ENCODE results near the gene YARS1. TPM values are rescaled to one million over a fixed set of nuclear protein-coding genes. Genes with fewer than 3 reads are reported as not detected.

YARS1 gene
- total and polyA plus RNA-seq, 2 experiments from 2014 or later = 135 to 179 TPM

DNA sequence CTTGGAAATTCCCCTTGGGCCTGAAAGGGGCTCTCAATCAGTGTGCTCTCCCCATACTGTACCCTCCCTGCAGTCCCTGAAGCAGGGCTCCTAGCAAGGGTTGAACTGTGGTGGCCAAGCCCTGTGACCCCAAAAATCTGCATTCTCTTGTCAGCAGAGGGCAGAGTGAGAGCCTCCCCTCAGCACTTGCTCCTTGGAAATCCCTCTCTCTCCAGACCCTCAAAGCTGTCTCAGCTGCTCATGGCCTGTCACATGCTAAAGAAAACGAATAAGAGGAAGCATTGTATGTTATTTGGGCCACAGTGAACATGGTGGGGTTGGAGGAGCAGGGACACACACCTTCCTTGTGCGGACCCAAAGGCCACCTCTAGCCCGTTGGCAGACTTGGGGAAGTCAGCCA, 67.4 kb downstream of the YARS1 start:
- H3K27me3 ChIP-seq (replicated peaks; ENCODE audit: insufficient read depth) = no peaks in the 10 kb centered on the region
- no peaks in the 10 kb centered on the region for H3F3A ChIP-seq (ENCODE audit: insufficient read depth)
- no peak overlapping the region for H3K4me3 ChIP-seq
- H3K9me2 ChIP-seq (ENCODE audit: insufficient read depth) = no peaks in the 10 kb centered on the region
- no peak overlapping the region for H3K4me2 ChIP-seq (ENCODE audit: unreplicated experiment)
- H3K9me3 ChIP-seq (ENCODE audit: low read depth) = no peaks in the 10 kb centered on the region
- H3K36me3 ChIP-seq (ENCODE audit: low read depth) = no peaks in the 10 kb centered on the region
- H3K79me2 ChIP-seq (ENCODE audit: insufficient read depth) = no peaks in the 10 kb centered on the region
- no peak overlapping the region for H3K27ac ChIP-seq
- in situ Hi-C loops (cut with MboI) = no loop called here
- no peaks in the 10 kb centered on the region; the same call in 1 of the 2 replicates for H3K4me1 ChIP-seq (ENCODE audit: insufficient read depth)
- WGBS, 2 experiments (ENCODE audit: low coverage in 1 of 2, low lambda C conversion rate in 2 of 2, missing lambda C conversion rate in 2 of 2) = 90 to 92% methylated on average over 3 of the region's 3 CpGs
- no peak for DNase-seq
- H2AFZ ChIP-seq = no peak overlapping the region
- H4K20me1 ChIP-seq (ENCODE audit: insufficient read depth) = no peaks in the 10 kb centered on the region
- H3K9ac ChIP-seq = no peak overlapping the region
- no peak for TF ChIP-seq EZH2phosphoT487 (IDR thresholded peaks at IDR 0.05; ENCODE audit: insufficient read depth, low read depth)
- TF ChIP-seq EZH2 (IDR thresholded peaks at IDR 0.05; ENCODE audit: insufficient read depth, poor library complexity, severe bottlenecking) = no peak

DNA sequence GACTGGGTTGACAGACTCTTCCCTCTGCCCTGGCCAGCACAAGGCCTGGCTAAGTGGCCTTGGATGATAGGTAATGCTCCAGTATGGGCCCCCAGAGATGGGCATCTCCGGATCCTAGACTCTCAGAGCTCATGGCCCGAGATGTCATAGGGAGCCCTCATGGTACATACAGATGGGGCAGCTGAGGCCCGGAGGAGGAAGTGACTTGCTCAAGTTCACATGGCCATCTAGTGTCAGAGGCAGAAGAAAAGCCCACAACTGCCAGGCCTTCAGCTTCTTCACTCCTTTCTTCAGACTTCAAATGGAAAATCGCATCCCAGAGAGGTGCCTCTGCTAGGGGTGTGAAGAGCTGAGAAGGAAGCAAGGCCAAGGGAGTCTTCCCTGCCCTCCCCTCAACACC, 67.8 kb downstream of the YARS1 start:
- Histone ChIP-seq H3K9ac (no peak overlapping the region), H3K27me3 (replicated peaks; ENCODE audit: insufficient read depth) (no peaks in the 10 kb centered on the region), H3K79me2 (ENCODE audit: insufficient read depth) (no peaks in the 10 kb centered on the region), H3K9me2 (ENCODE audit: insufficient read depth) (no peaks in the 10 kb centered on the region), H3K27ac (no peak overlapping the region), H3F3A (ENCODE audit: insufficient read depth) (no peaks in the 10 kb centered on the region), H3K36me3 (ENCODE audit: low read depth) (no peaks in the 10 kb centered on the region), H2AFZ (no peak overlapping the region), H3K4me3 (no peak overlapping the region), H3K9me3 (ENCODE audit: low read depth) (no peaks in the 10 kb centered on the region), H3K4me2 (ENCODE audit: unreplicated experiment) (no peak overlapping the region), H3K4me1 (ENCODE audit: insufficient read depth) (no peaks in the 10 kb centered on the region; the same call in 1 of the 2 replicates), H4K20me1 (ENCODE audit: insufficient read depth) (no peaks in the 10 kb centered on the region)
- TF ChIP-seq EZH2 (IDR thresholded peaks at IDR 0.05; ENCODE audit: insufficient read depth, poor library complexity, severe bottlenecking) = no peak
- no peak for TF ChIP-seq EZH2phosphoT487 (IDR thresholded peaks at IDR 0.05; ENCODE audit: insufficient read depth, low read depth)
- in situ Hi-C loops (cut with MboI) = no loop called here
- WGBS, 2 experiments (ENCODE audit: low coverage in 1 of 2, low lambda C conversion rate in 2 of 2, missing lambda C conversion rate in 2 of 2) = 61 to 73% methylated on average over 4 of the region's 4 CpGs
- DNase-seq = no peak

DNA sequence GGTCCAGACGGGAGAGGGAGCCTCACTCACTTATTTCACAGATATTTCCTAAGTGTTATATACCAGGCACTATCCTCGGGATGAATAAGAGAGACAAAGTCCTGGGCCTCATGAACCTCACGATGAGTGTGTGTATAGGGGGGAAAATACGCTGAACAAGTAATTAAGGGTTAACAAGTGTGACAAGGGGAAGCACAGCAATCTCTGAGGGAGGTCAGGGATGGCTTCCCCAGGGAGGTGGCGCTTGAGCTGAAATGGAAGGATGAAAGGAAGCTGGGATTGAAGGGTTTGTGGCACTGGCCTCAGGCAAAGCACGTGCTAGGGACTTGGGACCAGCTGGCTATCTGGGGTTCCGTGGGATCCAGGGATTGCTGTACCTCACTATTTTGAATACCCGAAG, 68.2 kb downstream of the YARS1 start:
- H3K9me3 ChIP-seq (ENCODE audit: low read depth) = no peaks in the 10 kb centered on the region
- no peaks in the 10 kb centered on the region for H3K36me3 ChIP-seq (ENCODE audit: low read depth)
- H3K4me3 ChIP-seq = no peak overlapping the region
- no peaks in the 10 kb centered on the region for H3K79me2 ChIP-seq (ENCODE audit: insufficient read depth)
- 88 to 94% methylated on average over 8 of the region's 8 CpGs for WGBS, 2 experiments (ENCODE audit: low coverage in 1 of 2, low lambda C conversion rate in 2 of 2, missing lambda C conversion rate in 2 of 2)
- in situ Hi-C loops (cut with MboI) = no loop called here
- no peak for TF ChIP-seq EZH2 (IDR thresholded peaks at IDR 0.05; ENCODE audit: insufficient read depth, poor library complexity, severe bottlenecking)
- TF ChIP-seq EZH2phosphoT487 (IDR thresholded peaks at IDR 0.05; ENCODE audit: insufficient read depth, low read depth) = no peak
- H4K20me1 ChIP-seq (ENCODE audit: insufficient read depth) = no peaks in the 10 kb centered on the region
- H2AFZ ChIP-seq = no peak overlapping the region
- no peak overlapping the region for H3K27ac ChIP-seq
- no peaks in the 10 kb centered on the region for H3K9me2 ChIP-seq (ENCODE audit: insufficient read depth)
- H3K4me2 ChIP-seq (ENCODE audit: unreplicated experiment) = no peak overlapping the region
- H3K27me3 ChIP-seq (replicated peaks; ENCODE audit: insufficient read depth) = no peaks in the 10 kb centered on the region
- H3K9ac ChIP-seq = no peak overlapping the region
- no peaks in the 10 kb centered on the region for H3F3A ChIP-seq (ENCODE audit: insufficient read depth)
- DNase-seq = no peak
- no peaks in the 10 kb centered on the region for H3K4me1 ChIP-seq (ENCODE audit: insufficient read depth)

DNA sequence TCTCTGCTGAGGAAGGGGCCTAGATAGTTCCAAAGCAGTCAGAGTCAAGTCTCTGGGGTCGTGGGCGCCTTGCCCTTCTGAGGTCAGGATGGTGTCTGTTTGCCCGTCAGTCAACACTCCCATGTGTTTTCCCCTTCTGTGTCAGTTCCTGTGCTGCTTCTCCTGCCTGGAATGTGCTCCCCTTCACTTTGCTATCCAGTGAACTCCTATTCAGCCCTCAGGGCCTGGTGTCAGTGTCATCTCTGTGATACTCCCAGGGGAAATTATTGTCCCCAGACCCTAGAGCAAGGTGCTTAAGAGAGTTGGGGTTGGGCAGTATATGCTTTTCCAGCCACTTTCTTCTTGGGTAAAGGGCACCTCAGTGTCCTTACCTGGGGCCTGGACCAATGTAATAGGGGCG, 68.8 kb downstream of the YARS1 start:
- DNase-seq = no peak
- no peak overlapping the region for H3K4me3 ChIP-seq
- no peaks in the 10 kb centered on the region for H4K20me1 ChIP-seq (ENCODE audit: insufficient read depth)
- no peaks in the 10 kb centered on the region for H3K36me3 ChIP-seq (ENCODE audit: low read depth)
- H3K4me1 ChIP-seq (ENCODE audit: insufficient read depth) = no peaks in the 10 kb centered on the region
- no peaks in the 10 kb centered on the region for H3K27me3 ChIP-seq (replicated peaks; ENCODE audit: insufficient read depth)
- TF ChIP-seq EZH2 (IDR thresholded peaks at IDR 0.05; ENCODE audit: insufficient read depth, poor library complexity, severe bottlenecking) (no peak), EZH2phosphoT487 (IDR thresholded peaks at IDR 0.05; ENCODE audit: insufficient read depth, low read depth) (no peak)
- H3K79me2 ChIP-seq (ENCODE audit: insufficient read depth) = no peaks in the 10 kb centered on the region
- H3K9ac ChIP-seq = no peak overlapping the region
- H3K9me3 ChIP-seq (ENCODE audit: low read depth) = no peaks in the 10 kb centered on the region
- H2AFZ ChIP-seq = no peak overlapping the region
- no peak overlapping the region for H3K27ac ChIP-seq
- H3F3A ChIP-seq (ENCODE audit: insufficient read depth) = no peaks in the 10 kb centered on the region
- H3K4me2 ChIP-seq (ENCODE audit: unreplicated experiment) = no peak overlapping the region
- in situ Hi-C loops (cut with MboI) = no loop called here
- 97 to 98% methylated on average over 4 of the region's 4 CpGs for WGBS, 2 experiments (ENCODE audit: low coverage in 1 of 2, low lambda C conversion rate in 2 of 2, missing lambda C conversion rate in 2 of 2)
- H3K9me2 ChIP-seq (ENCODE audit: insufficient read depth) = no peaks in the 10 kb centered on the region

DNA sequence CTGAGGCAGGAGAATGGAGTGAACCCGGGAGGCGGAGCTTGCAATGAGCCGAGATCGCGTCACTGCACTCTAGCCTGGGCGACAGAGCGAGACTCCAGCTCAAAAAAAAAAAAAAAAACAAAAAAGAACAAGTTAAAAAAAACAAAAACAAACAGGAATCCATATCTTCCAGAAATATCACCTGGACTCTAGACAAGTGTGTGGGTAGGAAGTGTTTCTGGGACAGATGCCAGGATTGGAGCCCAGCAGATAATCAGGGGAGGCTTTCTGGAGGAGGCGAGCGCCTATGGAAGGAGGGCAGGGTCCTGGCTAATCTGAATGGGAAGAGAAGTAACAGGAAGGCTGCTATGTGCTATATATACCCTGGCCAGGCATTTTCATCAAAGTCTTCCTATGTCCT, 71.0 kb downstream of the YARS1 start:
- H3K4me1 ChIP-seq (ENCODE audit: insufficient read depth) = no peaks in the 10 kb centered on the region

More for the DNA sequence above, 71.0 kb downstream of the YARS1 start:
- Histone ChIP-seq H3K79me2 (ENCODE audit: insufficient read depth) (no peaks in the 10 kb centered on the region), H3K27me3 (replicated peaks; ENCODE audit: insufficient read depth) (no peaks in the 10 kb centered on the region), H3K9me3 (ENCODE audit: low read depth) (no peaks in the 10 kb centered on the region), H3K4me3 (no peak overlapping the region), H3K36me3 (ENCODE audit: low read depth) (no peaks in the 10 kb centered on the region), H3K4me2 (ENCODE audit: unreplicated experiment) (no peak overlapping the region), H2AFZ (no peak overlapping the region), H3F3A (ENCODE audit: insufficient read depth) (0 out of 2 replicates have a peak, but pooled peaks cover 6% of the 10 kb centered on the region), H3K27ac (no peak overlapping the region), H3K9ac (no peak overlapping the region), H3K9me2 (ENCODE audit: insufficient read depth) (no peaks in the 10 kb centered on the region), H4K20me1 (ENCODE audit: insufficient read depth) (no peaks in the 10 kb centered on the region)
- TF ChIP-seq EZH2phosphoT487 (IDR thresholded peaks at IDR 0.05; ENCODE audit: insufficient read depth, low read depth) (no peak), EZH2 (IDR thresholded peaks at IDR 0.05; ENCODE audit: insufficient read depth, poor library complexity, severe bottlenecking) (no peak)
- DNase-seq = no peak
- in situ Hi-C loops (cut with MboI) = no loop called here
- 95 to 98% methylated on average over 9 of the region's 9 CpGs for WGBS, 2 experiments (ENCODE audit: low coverage in 1 of 2, low lambda C conversion rate in 2 of 2, missing lambda C conversion rate in 2 of 2)
